GM23338 (cell line): ENCODE data around the gene PDGFC. TPM values are rescaled to one million over a fixed set of nuclear protein-coding genes. Genes with fewer than 3 reads are reported as not detected.

Experiments used
- ATAC-seq: fragments of 200-7000 bp; cut with Tn5 transposase; 3 replicates; pipeline ENCODE4 v1.9.1; 2020
- DNase-seq: peaks from one replicate; pipeline ENCODE4 v3.0.0-alpha.2; 2015; ENCODE audit warnings: low spot score
- H2AFZ ChIP-seq: fragments of 200-600 bp; sonication (generic); 2 replicates; pipeline ENCODE4 v1.8.0; 2016; ENCODE audit warnings: antibody characterized with exemption, mild to moderate bottlenecking, moderate library complexity
- H3F3A ChIP-seq: fragments of 200-600 bp; sonication (generic); replicated peaks from 2 replicates; pipeline ENCODE4 v1.8.0; 2017; ENCODE audit warnings: antibody characterized with exemption, mixed run types, low read depth
- H3K27ac ChIP-seq: fragments of 200-600 bp; sonication (generic); 2 replicates; pipeline ENCODE4 v1.6.1; 2016; ENCODE audit warnings: low read depth
- H3K27me3 ChIP-seq: fragments of 200-600 bp; sonication (generic); 2 replicates; pipeline ENCODE4 v1.8.0; 2016; ENCODE audit warnings: mild to moderate bottlenecking, mixed run types, moderate library complexity; ENCODE audit not compliant: insufficient read depth
- H3K36me3 ChIP-seq: fragments of 200-600 bp; sonication (generic); 2 replicates; pipeline ENCODE4 v1.8.0; 2016; ENCODE audit warnings: mild to moderate bottlenecking; ENCODE audit not compliant: insufficient read depth
- H3K4me1 ChIP-seq: fragments of 200-600 bp; sonication (generic); 2 replicates; pipeline ENCODE4 v1.8.0; 2016; ENCODE audit warnings: mild to moderate bottlenecking, moderate library complexity; ENCODE audit not compliant: insufficient read depth
- H3K4me2 ChIP-seq: fragments of 200-600 bp; sonication (generic); 2 replicates; pipeline ENCODE4 v1.7.1; 2017; ENCODE audit warnings: mixed run types
- H3K4me3 ChIP-seq: fragments of 200-600 bp; sonication (generic); 2 replicates; pipeline ENCODE4 v1.6.1; 2016; ENCODE audit warnings: mixed run types
- H3K79me2 ChIP-seq: fragments of 200-600 bp; sonication (generic); replicated peaks from 2 replicates; pipeline ENCODE4 v1.8.0; 2017; ENCODE audit warnings: mild to moderate bottlenecking; ENCODE audit not compliant: insufficient read depth
- H3K9me2 ChIP-seq: fragments of 200-600 bp; sonication (generic); 2 replicates; pipeline ENCODE4 v1.8.0; 2017; ENCODE audit not compliant: insufficient read depth
- H4K20me1 ChIP-seq: fragments of 200-600 bp; sonication (generic); replicated peaks from 2 replicates; pipeline ENCODE4 v1.8.0; 2017; ENCODE audit warnings: mild to moderate bottlenecking; ENCODE audit not compliant: insufficient read depth
- H3K27ac Mint-ChIP-seq: 2 replicates; pipeline ENCODE4 v1.8.0; 2020; ENCODE audit warnings: inconsistent platforms, mild to moderate bottlenecking, moderate library complexity, mixed read lengths
- H3K27me3 Mint-ChIP-seq: 3 replicates; pipeline ENCODE4 v1.8.0; 2022; ENCODE audit warnings: low read depth, mild to moderate bottlenecking, moderate library complexity, mixed read lengths, inconsistent platforms; ENCODE audit not compliant: insufficient read depth, poor library complexity
- H3K36me3 Mint-ChIP-seq: 3 replicates; pipeline ENCODE4 v1.8.0; 2021; ENCODE audit warnings: low read depth, mild to moderate bottlenecking, inconsistent platforms, moderate library complexity, mixed read lengths
- H3K4me1 Mint-ChIP-seq: 3 replicates; pipeline ENCODE4 v1.8.0; 2020; ENCODE audit warnings: mild to moderate bottlenecking, inconsistent platforms, mixed read lengths
- H3K4me3 Mint-ChIP-seq: 3 replicates; pipeline ENCODE4 v1.8.0; 2021; ENCODE audit warnings: moderate library complexity, mild to moderate bottlenecking, inconsistent platforms, mixed read lengths
- H3K9me3 Mint-ChIP-seq: 3 replicates; pipeline ENCODE4 v1.8.0; 2020; ENCODE audit warnings: moderate library complexity, mild to moderate bottlenecking, inconsistent platforms, mixed read lengths
- CREB1 ChIP-seq: fragments of 250-450 bp; sonication (Bioruptor Pico); IDR thresholded peaks from 2 replicates; pipeline ENCODE4 v1.5.0; 2020; ENCODE audit warnings: low read depth, mild to moderate bottlenecking, moderate library complexity
- CTCF ChIP-seq, 2 experiments: fragments of 200-600 bp in 1 of 2; sonication (generic) in 1 of 2; conservative IDR thresholded peaks; 2 replicates each; pipeline versions ENCODE4 v1.5.1 to v1.6.1; 2016 to 2017; ENCODE audit warnings: antibody characterized with exemption in 2 of 2, low read depth in 2 of 2, mild to moderate bottlenecking in 2 of 2, moderate library complexity in 1 of 2
- ETS1 ChIP-seq: IDR thresholded peaks from 2 replicates; pipeline ENCODE4 v1.6.1; 2016; ENCODE audit warnings: antibody characterized with exemption
- EZH2 ChIP-seq: fragments of 200-600 bp; sonication (generic); IDR thresholded peaks from one replicate; pipeline ENCODE4 v1.8.0; 2017; ENCODE audit warnings: antibody characterized with exemption, mild to moderate bottlenecking, low read depth; ENCODE audit not compliant: unreplicated experiment
- EZH2phosphoT487 ChIP-seq: fragments of 200-600 bp; sonication (generic); IDR thresholded peaks from one replicate; pipeline ENCODE4 v1.8.1; 2018; ENCODE audit warnings: antibody characterized with exemption; ENCODE audit not compliant: unreplicated experiment
- JUNB ChIP-seq: IDR thresholded peaks from one replicate; pipeline ENCODE4 v1.6.1; 2016; ENCODE audit warnings: antibody characterized with exemption; ENCODE audit not compliant: unreplicated experiment
- NANOG ChIP-seq: IDR thresholded peaks from 2 replicates; pipeline ENCODE4 v1.6.1; 2016; ENCODE audit warnings: antibody characterized with exemption, borderline replicate concordance
- POLR2AphosphoS5 ChIP-seq: IDR thresholded peaks from 2 replicates; pipeline ENCODE4 v1.6.1; 2016; ENCODE audit warnings: antibody characterized with exemption, low read depth
- REST ChIP-seq: IDR thresholded peaks from one replicate; pipeline ENCODE4 v1.6.1; 2018; ENCODE audit warnings: antibody characterized with exemption; ENCODE audit not compliant: unreplicated experiment
- STAT1 ChIP-seq: IDR thresholded peaks from one replicate; pipeline ENCODE4 v1.6.1; 2016; ENCODE audit warnings: antibody characterized with exemption; ENCODE audit not compliant: unreplicated experiment
- ZNF114 ChIP-seq: fragments of 250-450 bp; sonication (Bioruptor Pico); IDR thresholded peaks from 2 replicates; pipeline ENCODE4 v1.5.0; 2020; ENCODE audit warnings: mild to moderate bottlenecking, moderate library complexity
- ZNF331 ChIP-seq: fragments of 250-450 bp; sonication (Bioruptor Pico); IDR thresholded peaks from 2 replicates; pipeline ENCODE4 v1.5.0; 2020; ENCODE audit warnings: low read depth, mild to moderate bottlenecking, moderate library complexity
- polyA plus RNA-seq: library from polyadenylated mRNA; unstranded; fragments of >200 nt; fragmentation: Nextera tagmentation; extraction: Ambion mirVana; gene quantifications from 2 replicates; pipeline ENCODE4 v1.2.1, GENCODE V29; 2016
- total RNA-seq: library from RNA; depleted of rRNA; stranded (reverse); fragments of >200 nt; shearing (Covaris generic); gene quantifications from 2 replicates; pipeline ENCODE4 v1.2.3, GENCODE V29; 2014
- TF ChIP-seq, protein P1 (sequence below): fragments of 250-450 bp; sonication (Bioruptor Pico); IDR thresholded peaks from 2 replicates; pipeline ENCODE4 v1.5.0; 2020; ENCODE audit warnings: mild to moderate bottlenecking, moderate library complexity

PDGFC gene
- total and polyA plus RNA-seq, 2 experiments from 2014 or later: 1.3 to 3.4 TPM

GRCh38 chr4:157005193-157005592 is 33.6 kb upstream of the PDGFC start:
- Histone ChIP-seq H3F3A (no peaks in the 10 kb centered on the region), H4K20me1 (no peaks in the 10 kb centered on the region), H3K27me3 (no peaks in the 10 kb centered on the region), H3K9me2 (no peaks in the 10 kb centered on the region), H3K79me2 (no peaks in the 10 kb centered on the region), H3K4me1 (no peaks in the 10 kb centered on the region), H3K4me3 (no peak overlapping the region), H3K4me2 (no peak overlapping the region), H2AFZ (peak overlapping the region; percentile 49; the same call in 1 of the 2 replicates), H3K36me3 (no peaks in the 10 kb centered on the region), H3K27ac (no peak overlapping the region)
- TF ChIP-seq POLR2AphosphoS5 (no peak), EZH2phosphoT487 (no peak), REST (no peak), ZNF114 (CRISPR knock-in tag) (no peak), CREB1 (CRISPR knock-in tag) (no peak), STAT1 (no peak), JUNB (no peak), ZNF331 (CRISPR knock-in tag) (no peak), ETS1 (no peak), NANOG (no peak), CTCF (conservative IDR thresholded peaks at IDR 0.05; ENCODE audit: low read depth in 2 of 2) (no peak), EZH2 (no peak)
- TF ChIP-seq, protein P1, sequence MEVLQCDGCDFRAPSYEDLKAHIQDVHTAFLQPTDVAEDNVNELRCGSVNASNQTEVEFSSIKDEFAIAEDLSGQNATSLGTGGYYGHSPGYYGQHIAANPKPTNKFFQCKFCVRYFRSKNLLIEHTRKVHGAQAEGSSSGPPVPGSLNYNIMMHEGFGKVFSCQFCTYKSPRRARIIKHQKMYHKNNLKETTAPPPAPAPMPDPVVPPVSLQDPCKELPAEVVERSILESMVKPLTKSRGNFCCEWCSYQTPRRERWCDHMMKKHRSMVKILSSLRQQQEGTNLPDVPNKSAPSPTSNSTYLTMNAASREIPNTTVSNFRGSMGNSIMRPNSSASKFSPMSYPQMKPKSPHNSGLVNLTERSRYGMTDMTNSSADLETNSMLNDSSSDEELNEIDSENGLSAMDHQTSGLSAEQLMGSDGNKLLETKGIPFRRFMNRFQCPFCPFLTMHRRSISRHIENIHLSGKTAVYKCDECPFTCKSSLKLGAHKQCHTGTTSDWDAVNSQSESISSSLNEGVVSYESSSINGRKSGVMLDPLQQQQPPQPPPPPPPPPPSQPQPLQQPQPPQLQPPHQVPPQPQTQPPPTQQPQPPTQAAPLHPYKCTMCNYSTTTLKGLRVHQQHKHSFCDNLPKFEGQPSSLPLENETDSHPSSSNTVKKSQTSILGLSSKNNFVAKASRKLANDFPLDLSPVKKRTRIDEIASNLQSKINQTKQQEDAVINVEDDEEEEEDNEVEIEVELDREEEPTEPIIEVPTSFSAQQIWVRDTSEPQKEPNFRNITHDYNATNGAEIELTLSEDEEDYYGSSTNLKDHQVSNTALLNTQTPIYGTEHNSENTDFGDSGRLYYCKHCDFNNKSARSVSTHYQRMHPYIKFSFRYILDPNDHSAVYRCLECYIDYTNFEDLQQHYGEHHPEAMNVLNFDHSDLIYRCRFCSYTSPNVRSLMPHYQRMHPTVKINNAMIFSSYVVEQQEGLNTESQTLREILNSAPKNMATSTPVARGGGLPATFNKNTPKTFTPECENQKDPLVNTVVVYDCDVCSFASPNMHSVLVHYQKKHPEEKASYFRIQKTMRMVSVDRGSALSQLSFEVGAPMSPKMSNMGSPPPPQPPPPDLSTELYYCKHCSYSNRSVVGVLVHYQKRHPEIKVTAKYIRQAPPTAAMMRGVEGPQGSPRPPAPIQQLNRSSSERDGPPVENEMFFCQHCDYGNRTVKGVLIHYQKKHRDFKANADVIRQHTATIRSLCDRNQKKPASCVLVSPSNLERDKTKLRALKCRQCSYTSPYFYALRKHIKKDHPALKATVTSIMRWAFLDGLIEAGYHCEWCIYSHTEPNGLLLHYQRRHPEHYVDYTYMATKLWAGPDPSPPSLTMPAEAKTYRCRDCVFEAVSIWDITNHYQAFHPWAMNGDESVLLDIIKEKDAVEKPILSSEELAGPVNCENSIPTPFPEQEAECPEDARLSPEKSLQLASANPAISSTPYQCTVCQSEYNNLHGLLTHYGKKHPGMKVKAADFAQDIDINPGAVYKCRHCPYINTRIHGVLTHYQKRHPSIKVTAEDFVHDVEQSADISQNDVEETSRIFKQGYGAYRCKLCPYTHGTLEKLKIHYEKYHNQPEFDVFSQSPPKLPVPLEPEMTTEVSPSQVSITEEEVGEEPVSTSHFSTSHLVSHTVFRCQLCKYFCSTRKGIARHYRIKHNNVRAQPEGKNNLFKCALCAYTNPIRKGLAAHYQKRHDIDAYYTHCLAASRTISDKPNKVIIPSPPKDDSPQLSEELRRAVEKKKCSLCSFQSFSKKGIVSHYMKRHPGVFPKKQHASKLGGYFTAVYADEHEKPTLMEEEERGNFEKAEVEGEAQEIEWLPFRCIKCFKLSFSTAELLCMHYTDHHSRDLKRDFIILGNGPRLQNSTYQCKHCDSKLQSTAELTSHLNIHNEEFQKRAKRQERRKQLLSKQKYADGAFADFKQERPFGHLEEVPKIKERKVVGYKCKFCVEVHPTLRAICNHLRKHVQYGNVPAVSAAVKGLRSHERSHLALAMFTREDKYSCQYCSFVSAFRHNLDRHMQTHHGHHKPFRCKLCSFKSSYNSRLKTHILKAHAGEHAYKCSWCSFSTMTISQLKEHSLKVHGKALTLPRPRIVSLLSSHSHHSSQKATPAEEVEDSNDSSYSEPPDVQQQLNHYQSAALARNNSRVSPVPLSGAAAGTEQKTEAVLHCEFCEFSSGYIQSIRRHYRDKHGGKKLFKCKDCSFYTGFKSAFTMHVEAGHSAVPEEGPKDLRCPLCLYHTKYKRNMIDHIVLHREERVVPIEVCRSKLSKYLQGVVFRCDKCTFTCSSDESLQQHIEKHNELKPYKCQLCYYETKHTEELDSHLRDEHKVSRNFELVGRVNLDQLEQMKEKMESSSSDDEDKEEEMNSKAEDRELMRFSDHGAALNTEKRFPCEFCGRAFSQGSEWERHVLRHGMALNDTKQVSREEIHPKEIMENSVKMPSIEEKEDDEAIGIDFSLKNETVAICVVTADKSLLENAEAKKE (CRISPR knock-in tag): no peak
- Mint-ChIP-seq H3K27me3 (no peaks in the 10 kb centered on the region), H3K4me3 (no peak overlapping the region), H3K9me3 (no peaks in the 10 kb centered on the region), H3K4me1 (no peaks in the 10 kb centered on the region), H3K36me3 (no peaks in the 10 kb centered on the region), H3K27ac (no peak overlapping the region)
- no peak for DNase-seq
- ATAC-seq: no peak
